C4-2B (cell line): ENCODE results near the gene SORCS2.

Experiments
- H3K27ac ChIP-seq: fragments of 450-650 bp; 2 replicates; pipeline ENCODE4 v1.5.1; 2017
- ZFX ChIP-seq: fragments of 450-650 bp; IDR thresholded peaks from 2 replicates; pipeline ENCODE4 v1.6.1; 2017
- TF ChIP-seq, protein P1 (sequence below): fragments of 450-650 bp; conservative IDR thresholded peaks from 2 replicates; pipeline ENCODE4 v1.5.1; 2017; ENCODE audit warnings: mild to moderate bottlenecking

Gene SORCS2

GRCh38 chr4:7756561-7757355 is 564.4 kb downstream of the SORCS2 start:
- no peak for TF ChIP-seq ZFX
- H3K27ac ChIP-seq: peak overlapping the region; percentile 18; the same call in 1 of the 2 replicates

GRCh38 chr4:7757501-7758471 is 565.4 kb downstream of the SORCS2 start:
- peak overlapping the region; percentile 18; the same call in 1 of the 2 replicates for H3K27ac ChIP-seq
- no peak for TF ChIP-seq ZFX
- TF ChIP-seq, protein P1, sequence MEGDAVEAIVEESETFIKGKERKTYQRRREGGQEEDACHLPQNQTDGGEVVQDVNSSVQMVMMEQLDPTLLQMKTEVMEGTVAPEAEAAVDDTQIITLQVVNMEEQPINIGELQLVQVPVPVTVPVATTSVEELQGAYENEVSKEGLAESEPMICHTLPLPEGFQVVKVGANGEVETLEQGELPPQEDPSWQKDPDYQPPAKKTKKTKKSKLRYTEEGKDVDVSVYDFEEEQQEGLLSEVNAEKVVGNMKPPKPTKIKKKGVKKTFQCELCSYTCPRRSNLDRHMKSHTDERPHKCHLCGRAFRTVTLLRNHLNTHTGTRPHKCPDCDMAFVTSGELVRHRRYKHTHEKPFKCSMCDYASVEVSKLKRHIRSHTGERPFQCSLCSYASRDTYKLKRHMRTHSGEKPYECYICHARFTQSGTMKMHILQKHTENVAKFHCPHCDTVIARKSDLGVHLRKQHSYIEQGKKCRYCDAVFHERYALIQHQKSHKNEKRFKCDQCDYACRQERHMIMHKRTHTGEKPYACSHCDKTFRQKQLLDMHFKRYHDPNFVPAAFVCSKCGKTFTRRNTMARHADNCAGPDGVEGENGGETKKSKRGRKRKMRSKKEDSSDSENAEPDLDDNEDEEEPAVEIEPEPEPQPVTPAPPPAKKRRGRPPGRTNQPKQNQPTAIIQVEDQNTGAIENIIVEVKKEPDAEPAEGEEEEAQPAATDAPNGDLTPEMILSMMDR: no peak

GRCh38 chr4:7758476-7758875 is 566.1 kb downstream of the SORCS2 start:
- H3K27ac ChIP-seq: no peak overlapping the region
- no peak for TF ChIP-seq ZFX
- TF ChIP-seq, protein P1: no peak

GRCh38 chr4:7759216-7759615 is 566.9 kb downstream of the SORCS2 start:
- TF ChIP-seq ZFX: no peak
- TF ChIP-seq, protein P1: no peak

GRCh38 chr4:7759635-7760034 is 567.3 kb downstream of the SORCS2 start:
- no peak overlapping the region for H3K27ac ChIP-seq
- TF ChIP-seq, protein P1: no peak
- TF ChIP-seq ZFX: no peak

More at GRCh38 chr4:7759216-7759615, 566.9 kb downstream of the SORCS2 start:
- H3K27ac ChIP-seq: no peak overlapping the region

DNA sequence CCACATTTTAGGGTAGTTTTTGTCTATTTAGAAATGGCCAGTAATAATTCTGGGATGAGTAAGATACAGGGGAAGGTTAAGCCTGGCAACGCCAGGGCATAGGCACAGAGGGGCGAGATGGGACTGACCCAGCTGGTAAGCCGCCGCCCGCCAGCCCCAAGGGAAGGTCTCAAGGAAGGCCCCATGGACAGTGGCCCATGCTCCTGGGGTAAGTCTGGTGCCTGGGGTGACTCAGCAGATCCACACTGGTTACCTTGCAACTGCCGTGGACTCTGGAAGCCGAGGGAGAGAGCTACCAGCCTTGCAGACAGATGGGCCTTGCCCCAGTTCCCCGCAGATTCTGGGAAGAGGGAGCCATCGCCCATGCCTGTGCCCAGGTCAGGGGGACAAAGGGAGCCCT is 567.9 kb downstream of the SORCS2 start:
- TF ChIP-seq, protein P1: no peak
- no peak for TF ChIP-seq ZFX
- H3K27ac ChIP-seq: no peak overlapping the region

DNA sequence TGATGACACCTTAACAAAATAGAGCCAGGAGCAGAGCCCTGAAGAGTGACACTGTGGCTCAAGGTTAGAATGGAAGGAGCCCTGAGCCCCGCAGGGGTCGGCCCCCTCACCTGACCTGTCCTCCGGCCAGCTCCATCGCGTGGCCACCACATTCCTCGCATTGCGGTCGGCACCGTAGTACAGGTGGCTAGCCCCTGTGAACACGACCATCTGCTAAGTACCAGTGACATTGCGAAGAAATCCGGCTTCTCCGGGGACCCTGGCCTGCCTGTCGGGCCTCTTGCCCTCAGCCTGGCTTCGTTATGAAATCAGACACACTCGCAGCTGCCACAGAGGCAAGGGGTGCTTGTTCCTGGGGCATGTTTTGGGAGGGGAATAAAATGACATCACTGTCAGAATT is 568.4 kb downstream of the SORCS2 start:
- TF ChIP-seq ZFX: no peak
- TF ChIP-seq, protein P1: no peak
- no peak overlapping the region for H3K27ac ChIP-seq
